A673 (cell line): ENCODE data around the gene SLC35F6. TPM values are rescaled to one million over a fixed set of nuclear protein-coding genes. Genes with fewer than 3 reads are reported as not detected.

ENCODE experiments used
- BruUV-seq: library from RNA; stranded (reverse); fragments of 400-500 nt; replicated peaks from 2 replicates; lab custom pipeline; 2021; lab: Mats Ljungman, UMichigan
- CTCF ChIA-PET: fragments of 300-600 bp; sonication (Branson Sonifier 250); formaldehyde crosslinking; loops from one replicate; lab custom pipeline; 2022; ENCODE audit warnings: antibody characterized with exemption; lab: Charles Lee
- POLR2A ChIA-PET: fragments of 300-600 bp; sonication (Branson Sonifier 250); formaldehyde crosslinking; loops from one replicate; lab custom pipeline; 2022; ENCODE audit warnings: antibody characterized with exemption; ENCODE audit not compliant: low non-redundant PET; lab: Charles Lee
- DNase-seq: peaks from one replicate; pipeline ENCODE4 v3.0.0-alpha.2; 2015; ENCODE audit warnings: low spot score
- H3K27ac ChIP-seq: fragments of 200-600 bp; sonication (generic); 2 replicates; pipeline ENCODE4 v1.5.1; 2016; ENCODE audit warnings: mixed run types, low read depth, mild to moderate bottlenecking, mixed read lengths, antibody characterized with exemption, low read length; ENCODE audit not compliant: poor library complexity, severe bottlenecking
- H3K27me3 ChIP-seq: fragments of 200-600 bp; sonication (generic); replicated peaks from 2 replicates; pipeline ENCODE4 v1.6.1; 2017; ENCODE audit warnings: mixed run types, low read depth, mild to moderate bottlenecking, mixed read lengths, antibody characterized with exemption, low read length; ENCODE audit not compliant: insufficient read depth, poor library complexity
- H3K36me3 ChIP-seq: fragments of 200-600 bp; sonication (generic); 2 replicates; pipeline ENCODE4 v1.6.1; 2016; ENCODE audit warnings: mixed run types, mild to moderate bottlenecking, mixed read lengths, antibody characterized with exemption, low read length; ENCODE audit not compliant: insufficient read depth, poor library complexity, severe bottlenecking
- H3K4me1 ChIP-seq: fragments of 200-600 bp; sonication (generic); 2 replicates; pipeline ENCODE4 v1.6.1; 2017; ENCODE audit warnings: mixed run types, mild to moderate bottlenecking, mixed read lengths, antibody characterized with exemption, low read length; ENCODE audit not compliant: insufficient read depth, poor library complexity, severe bottlenecking
- H3K4me3 ChIP-seq: fragments of 200-600 bp; sonication (generic); 2 replicates; pipeline ENCODE4 v1.5.1; 2016; ENCODE audit warnings: low read depth, mixed run types, mild to moderate bottlenecking, mixed read lengths, low read length; ENCODE audit not compliant: poor library complexity, severe bottlenecking
- H3K9me3 ChIP-seq: fragments of 200-600 bp; sonication (generic); 2 replicates; pipeline ENCODE4 v1.6.1; 2016; ENCODE audit warnings: mixed run types, low read depth, mild to moderate bottlenecking, mixed read lengths, antibody characterized with exemption, low read length; ENCODE audit not compliant: poor library complexity, severe bottlenecking
- EZH2 ChIP-seq: fragments of 200-600 bp; sonication (generic); IDR thresholded peaks from 2 replicates; pipeline ENCODE4 v1.6.1; 2017; ENCODE audit warnings: borderline replicate concordance, low read depth, mild to moderate bottlenecking, mixed read lengths, antibody characterized with exemption, low read length; ENCODE audit not compliant: poor library complexity, severe bottlenecking
- intact Hi-C: fragments of 100-400 bp; cut with micrococcal nuclease; formaldehyde crosslinking; loops from one replicate; pipeline ENCODE4 v1.10.0; 2022; ENCODE audit not compliant: unreplicated experiment
- total RNA-seq: library from RNA; stranded (reverse); gene quantifications from 2 replicates; pipeline ENCODE4 v1.2.3, GENCODE V29; 2021
- TF ChIP-seq, protein P1 (sequence below): fragments of 300-800, 200-600 bp; sonication (generic); conservative IDR thresholded peaks from 2 replicates; pipeline ENCODE4 v1.5.1; 2017; ENCODE audit warnings: low read depth, mild to moderate bottlenecking, antibody characterized with exemption, low read length, moderate library complexity, mixed read lengths

Gene SLC35F6
- total RNA-seq, 1 experiment from 2014 or later = 33.2 TPM

DNA sequence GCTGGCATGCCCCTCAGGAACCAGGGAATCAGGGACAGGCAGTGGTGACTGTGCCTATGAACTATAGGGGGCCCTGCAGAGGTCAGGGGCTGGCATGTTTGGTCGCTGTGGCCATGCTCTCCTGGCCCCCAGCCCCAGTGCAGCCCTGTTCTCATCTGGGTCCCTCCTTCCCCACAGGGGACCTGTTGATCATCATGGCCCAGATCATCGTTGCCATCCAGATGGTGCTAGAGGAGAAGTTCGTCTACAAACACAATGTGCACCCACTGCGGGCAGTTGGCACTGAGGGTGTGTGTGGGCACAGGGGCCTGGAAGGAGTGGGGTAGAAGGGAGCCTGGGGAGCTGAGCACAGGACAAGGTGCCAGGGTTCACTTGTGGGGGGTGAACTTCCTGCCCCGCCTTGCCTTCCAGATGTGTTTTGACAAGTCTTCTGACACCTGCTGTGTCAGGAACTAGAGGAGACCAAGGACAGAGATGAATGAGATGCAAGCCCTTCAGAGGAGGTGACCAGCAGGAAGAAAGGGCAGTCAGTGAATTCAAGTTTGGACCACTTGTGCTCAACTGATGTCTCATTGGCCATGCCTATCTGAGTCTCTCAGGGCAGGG, 12.2 kb downstream of the SLC35F6 start:
- no peaks in the 10 kb centered on the region for H3K9me3 ChIP-seq
- DNase-seq = no peak
- no peaks in the 10 kb centered on the region for H3K27me3 ChIP-seq
- no peak overlapping the region for H3K27ac ChIP-seq
- H3K4me3 ChIP-seq = no peak overlapping the region
- intact Hi-C loops = no loop called here
- CTCF ChIA-PET = no interaction called here
- TF ChIP-seq, protein P1, sequence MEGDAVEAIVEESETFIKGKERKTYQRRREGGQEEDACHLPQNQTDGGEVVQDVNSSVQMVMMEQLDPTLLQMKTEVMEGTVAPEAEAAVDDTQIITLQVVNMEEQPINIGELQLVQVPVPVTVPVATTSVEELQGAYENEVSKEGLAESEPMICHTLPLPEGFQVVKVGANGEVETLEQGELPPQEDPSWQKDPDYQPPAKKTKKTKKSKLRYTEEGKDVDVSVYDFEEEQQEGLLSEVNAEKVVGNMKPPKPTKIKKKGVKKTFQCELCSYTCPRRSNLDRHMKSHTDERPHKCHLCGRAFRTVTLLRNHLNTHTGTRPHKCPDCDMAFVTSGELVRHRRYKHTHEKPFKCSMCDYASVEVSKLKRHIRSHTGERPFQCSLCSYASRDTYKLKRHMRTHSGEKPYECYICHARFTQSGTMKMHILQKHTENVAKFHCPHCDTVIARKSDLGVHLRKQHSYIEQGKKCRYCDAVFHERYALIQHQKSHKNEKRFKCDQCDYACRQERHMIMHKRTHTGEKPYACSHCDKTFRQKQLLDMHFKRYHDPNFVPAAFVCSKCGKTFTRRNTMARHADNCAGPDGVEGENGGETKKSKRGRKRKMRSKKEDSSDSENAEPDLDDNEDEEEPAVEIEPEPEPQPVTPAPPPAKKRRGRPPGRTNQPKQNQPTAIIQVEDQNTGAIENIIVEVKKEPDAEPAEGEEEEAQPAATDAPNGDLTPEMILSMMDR = no peak
- no peak for TF ChIP-seq EZH2
- POLR2A ChIA-PET = interaction anchor here (0.5 kb wide), 1 partner anchor 533 kb away, joined by 4 read pairs; no protein-coding TSS in a partner anchor
- peaks cover 18% of the 10 kb centered on the region for H3K36me3 ChIP-seq
- no TSS peak for BruUV-seq
- H3K4me1 ChIP-seq = no peaks in the 10 kb centered on the region

- Histone ChIP-seq H3K4me3 (no peak overlapping the region), H3K36me3 (peaks cover 18% of the 10 kb centered on the region), H3K9me3 (no peaks in the 10 kb centered on the region), H3K4me1 (no peaks in the 10 kb centered on the region), H3K27me3 (no peaks in the 10 kb centered on the region), H3K27ac (no peak overlapping the region)
- no peak for TF ChIP-seq EZH2
- TF ChIP-seq, protein P1 = no peak
- POLR2A ChIA-PET = no interaction called here
- CTCF ChIA-PET = no interaction called here
- intact Hi-C loops = no loop called here
- DNase-seq = no peak
- BruUV-seq = no TSS peak
Measured at GRCh38 chr2:26778098-26778497, 14.0 kb downstream of the SLC35F6 start.

GRCh38 chr2:26778507-26778906, 14.4 kb downstream of the SLC35F6 start:
- Histone ChIP-seq H3K27ac (no peak overlapping the region), H3K27me3 (no peaks in the 10 kb centered on the region), H3K4me3 (no peak overlapping the region), H3K9me3 (no peaks in the 10 kb centered on the region), H3K4me1 (no peaks in the 10 kb centered on the region), H3K36me3 (peaks cover 18% of the 10 kb centered on the region)
- intact Hi-C loops = no loop called here
- DNase-seq = no peak
- ChIA-PET POLR2A (no interaction called here), CTCF (no interaction called here)
- BruUV-seq = no TSS peak
- no peak for TF ChIP-seq EZH2
- TF ChIP-seq, protein P1 = no peak
